SK-N-SH (cell line): Measurements from ENCODE around the gene FAM227B. TPM values are rescaled to one million over a fixed set of nuclear protein-coding genes. Genes with fewer than 3 reads are reported as not detected.

Experiments
- CTCF ChIA-PET: fragments of 300-600, 350-600 bp; formaldehyde crosslinking; extraction: SDS; loops from one replicate; lab custom pipeline; 2021; lab: Yijun Ruan, JAX
- POLR2A ChIA-PET: fragments of 350-600 bp; sonication (Branson Sonifier 250); formaldehyde crosslinking; extraction: SDS; loops from one replicate; lab custom pipeline; 2020; ENCODE audit warnings: antibody characterized with exemption, inconsistent platforms; lab: Yijun Ruan, JAX
- DNase-seq: peaks from one replicate; pipeline ENCODE4 v3.0.0; 2012
- H2AFZ ChIP-seq: fragments of 200-600 bp; sonication (generic); 2 replicates; pipeline ENCODE4 v1.8.1; 2016; ENCODE audit warnings: antibody characterized with exemption, mild to moderate bottlenecking, low read depth
- H3F3A ChIP-seq: fragments of 200-600 bp; sonication (generic); replicated peaks from 2 replicates; pipeline ENCODE3; 2016; ENCODE audit warnings: antibody characterized with exemption, mild to moderate bottlenecking; ENCODE audit not compliant: insufficient read depth
- H3K27ac ChIP-seq, 2 experiments: fragments of 200-500 bp in 1 of 2; fragments of 200-600 bp in 1 of 2; sonication (Bioruptor generic) in 1 of 2; sonication (generic), shearing (Covaris generic) in 1 of 2; 2 replicates each; pipeline versions ENCODE4 v1.5.1 to v1.6.1; 2014 to 2016; ENCODE audit warnings: low read depth in 2 of 2, inconsistent platforms in 1 of 2, low read length in 1 of 2, mild to moderate bottlenecking in 1 of 2, mixed read lengths in 1 of 2
- H3K27me3 ChIP-seq: fragments of 200-600 bp; sonication (generic), shearing (Covaris generic); 2 replicates; pipeline ENCODE4 v1.6.1; 2016; ENCODE audit warnings: mixed run types; ENCODE audit not compliant: insufficient read depth
- H3K36me3 ChIP-seq, 2 experiments: fragments of 200-500 bp in 1 of 2; fragments of 200-600 bp in 1 of 2; sonication (Bioruptor generic) in 1 of 2; sonication (generic) in 1 of 2; replicated peaks in 1 of 2; 2 replicates each; pipeline versions ENCODE3 to v1.5.1; 2014 to 2016; ENCODE audit warnings: low read length in 1 of 2, mild to moderate bottlenecking in 1 of 2; ENCODE audit not compliant: insufficient read depth in 2 of 2, control insufficient read depth in 1 of 2
- H3K4me1 ChIP-seq, 2 experiments: fragments of 200-500 bp in 1 of 2; fragments of 200-600 bp in 1 of 2; sonication (Bioruptor generic) in 1 of 2; sonication (generic), shearing (Covaris generic) in 1 of 2; 2 replicates each; pipeline versions ENCODE4 v1.5.1 to v1.6.1; 2014 to 2016; ENCODE audit warnings: low read depth in 1 of 2, low read length in 1 of 2, mixed run types in 1 of 2; ENCODE audit not compliant: insufficient read depth in 2 of 2, control insufficient read depth in 1 of 2
- H3K4me2 ChIP-seq: fragments of 200-600 bp; sonication (generic), shearing (Covaris generic); 2 replicates; pipeline ENCODE4 v1.6.1; 2017; ENCODE audit warnings: mixed run types
- H3K4me3 ChIP-seq, 2 experiments: fragments of 200-500 bp in 1 of 2; fragments of 200-600 bp in 1 of 2; sonication (Bioruptor generic) in 1 of 2; sonication (generic), shearing (Covaris generic) in 1 of 2; 2 replicates each; pipeline versions ENCODE4 v1.5.1 to v1.8.1; 2014 to 2016; ENCODE audit warnings: low read depth in 2 of 2, inconsistent platforms in 1 of 2, low read length in 1 of 2, mild to moderate bottlenecking in 1 of 2, mixed read lengths in 1 of 2, moderate library complexity in 1 of 2
- H3K79me2 ChIP-seq: fragments of 200-600 bp; sonication (generic); 2 replicates; pipeline ENCODE4 v1.8.1; 2017; ENCODE audit warnings: mild to moderate bottlenecking; ENCODE audit not compliant: insufficient read depth
- H3K9ac ChIP-seq: fragments of 200-600 bp; sonication (generic); 2 replicates; pipeline ENCODE4 v1.6.1; 2017; ENCODE audit warnings: mixed run types
- H3K9me2 ChIP-seq: fragments of 200-600 bp; sonication (generic); 2 replicates; pipeline ENCODE4 v1.6.1; 2017; ENCODE audit warnings: mixed run types
- H3K9me3 ChIP-seq: fragments of 200-600 bp; sonication (generic); 2 replicates; pipeline ENCODE4 v1.6.1; 2017; ENCODE audit warnings: mixed run types, mild to moderate bottlenecking, moderate library complexity
- H4K20me1 ChIP-seq: fragments of 200-600 bp; sonication (generic); 2 replicates; pipeline ENCODE4 v1.6.1; 2017; ENCODE audit warnings: mild to moderate bottlenecking, mixed run types; ENCODE audit not compliant: insufficient read depth
- CHD2 ChIP-seq: fragments of 150-350 bp; IDR thresholded peaks from 2 replicates; pipeline ENCODE4 v1.6.1; 2018; ENCODE audit warnings: low read length; ENCODE audit not compliant: partially characterized antibody
- ELF1 ChIP-seq: IDR thresholded peaks from 2 replicates; pipeline ENCODE4 v1.4.0; 2012
- EP300 ChIP-seq, 2 experiments: IDR thresholded peaks; 2 replicates each; pipeline versions ENCODE4 v1.4.0 to v1.6.1; 2012; ENCODE audit warnings: borderline replicate concordance in 1 of 2, low read depth in 1 of 2, low read length in 1 of 2
- FOSL2 ChIP-seq: IDR thresholded peaks from 2 replicates; pipeline ENCODE4 v1.4.0; 2012; ENCODE audit warnings: low read depth, mild to moderate bottlenecking, moderate library complexity, borderline replicate concordance
- FOXJ3 ChIP-seq: sonication (generic); formaldehyde crosslinking; IDR thresholded peaks from 2 replicates; pipeline ENCODE4 v1.5.1; 2020; ENCODE audit warnings: mild to moderate bottlenecking, missing genetic modification reagents
- FOXM1 ChIP-seq: IDR thresholded peaks from 2 replicates; pipeline ENCODE4 v1.4.0; 2012; ENCODE audit warnings: low read depth, mild to moderate bottlenecking
- GABPA ChIP-seq: IDR thresholded peaks from 2 replicates; pipeline ENCODE4 v1.4.0; 2012; ENCODE audit warnings: low read depth, mild to moderate bottlenecking
- IRF3 ChIP-seq: fragments of 150-350 bp; IDR thresholded peaks from 2 replicates; pipeline ENCODE4 v1.6.1; 2016; ENCODE audit warnings: mild to moderate bottlenecking, low read depth, low read length
- JUND ChIP-seq: IDR thresholded peaks from 2 replicates; pipeline ENCODE4 v1.4.0; 2012
- MEF2A ChIP-seq: IDR thresholded peaks from 2 replicates; pipeline ENCODE4 v1.4.0; 2012; ENCODE audit warnings: low read depth, borderline replicate concordance
- NRF1 ChIP-seq: IDR thresholded peaks from 2 replicates; pipeline ENCODE4 v1.6.1; 2012; ENCODE audit warnings: low read depth, mild to moderate bottlenecking, low read length
- POLR2AphosphoS5 ChIP-seq: IDR thresholded peaks from 2 replicates; pipeline ENCODE4 v1.6.1; 2012; ENCODE audit warnings: low read depth, low read length
- RAD21 ChIP-seq: IDR thresholded peaks from 2 replicates; pipeline ENCODE4 v1.6.1; 2012; ENCODE audit warnings: mild to moderate bottlenecking, low read length
- REST ChIP-seq: IDR thresholded peaks from 2 replicates; pipeline ENCODE4 v1.6.1; 2012; ENCODE audit warnings: mild to moderate bottlenecking, low read depth, low read length, moderate library complexity
- RFX5 ChIP-seq: IDR thresholded peaks from 2 replicates; pipeline ENCODE4 v1.6.1; 2012; ENCODE audit warnings: mild to moderate bottlenecking, improper control_type of control experiment, low read length
- RXRA ChIP-seq: IDR thresholded peaks from 2 replicates; pipeline ENCODE4 v1.4.0; 2012; ENCODE audit warnings: low read depth, mild to moderate bottlenecking, borderline replicate concordance
- TAF1 ChIP-seq: IDR thresholded peaks from 2 replicates; pipeline ENCODE4 v1.6.1; 2012; ENCODE audit warnings: low read depth, mild to moderate bottlenecking, low read length, moderate library complexity, borderline replicate concordance
- TCF12 ChIP-seq: IDR thresholded peaks from 2 replicates; pipeline ENCODE4 v1.4.0; 2012
- USF1 ChIP-seq: IDR thresholded peaks from 2 replicates; pipeline ENCODE4 v1.4.0; 2012; ENCODE audit warnings: low read depth, borderline replicate concordance
- USF2 ChIP-seq: fragments of 150-350 bp; IDR thresholded peaks from 2 replicates; pipeline ENCODE4 v1.6.1; 2017; ENCODE audit warnings: antibody characterized with exemption, low read length, low read depth, borderline replicate concordance
- ZBTB33 ChIP-seq: IDR thresholded peaks from 2 replicates; pipeline ENCODE4 v1.4.0; 2012; ENCODE audit warnings: low read depth, borderline replicate concordance
- WGBS: methylation state at CpG from one replicate; pipeline ENCODE4 v1.1.6; 2017; ENCODE audit warnings: low lambda C conversion rate; 5-methylcytosine and 5-hydroxymethylcytosine counted together
- polyA plus RNA-seq, 3 experiments: library from polyadenylated mRNA; depleted of rRNA; stranded (reverse); fragments of >200 nt; gene quantifications; 2 replicates each; pipeline ENCODE4 v1.2.3, GENCODE V29; 2012

FAM227B gene
- polyA plus RNA-seq, 1 of the 3 experiments (the other 2 are of a cell fraction) = 4.4 TPM

- H3K4me2 ChIP-seq = no peak overlapping the region
- H3K27me3 ChIP-seq = no peaks in the 10 kb centered on the region
- H3K9me2 ChIP-seq = no peaks in the 10 kb centered on the region
- H3K27ac ChIP-seq = no peak overlapping the region
- H3K79me2 ChIP-seq = 0 out of 2 replicates have a peak, but pooled peaks cover 4% of the 10 kb centered on the region
- H4K20me1 ChIP-seq = no peaks in the 10 kb centered on the region
- H3K4me3 ChIP-seq = no peak overlapping the region
- CTCF ChIA-PET = no interaction called here
- peaks cover 14 to 16% of the 10 kb centered on the region in 2 experiments for H3K36me3 ChIP-seq
- WGBS = 98% methylated on average over 3 of the region's 3 CpGs
- no peaks in the 10 kb centered on the region for H3K4me1 ChIP-seq
- DNase-seq = no peak
- POLR2A ChIA-PET = no interaction called here
- TF ChIP-seq ZBTB33 (no peak), ELF1 (no peak), IRF3 (no peak), RFX5 (no peak)
- no peak overlapping the region for H3K9ac ChIP-seq
- H3F3A ChIP-seq = no peaks in the 10 kb centered on the region
- no peak overlapping the region for H2AFZ ChIP-seq
- no peaks in the 10 kb centered on the region for H3K9me3 ChIP-seq
These were observed 319.8 kb downstream of the FAM227B start for GRCh38 chr15:49300856-49301255.

GRCh38 chr15:49297584-49297983 is 323.0 kb downstream of the FAM227B start:
- H2AFZ ChIP-seq = no peak overlapping the region
- H3K36me3 ChIP-seq = peaks cover 0 to 8% of the 10 kb centered on the region in 2 experiments
- H3K4me1 ChIP-seq = no peaks in the 10 kb centered on the region
- CTCF ChIA-PET = no interaction called here
- no peak for TF ChIP-seq FOXM1
- no peak for TF ChIP-seq RFX5
- no peak for TF ChIP-seq REST
- TF ChIP-seq NRF1 = no peak
- no peak for TF ChIP-seq EP300 (IDR thresholded peaks at IDR 0.05; ENCODE audit: borderline replicate concordance in 1 of 2, low read depth in 1 of 2, low read length in 1 of 2)
- no peak for TF ChIP-seq FOXJ3
- TF ChIP-seq RAD21 = no peak
- no peak for TF ChIP-seq TCF12
- TF ChIP-seq GABPA = no peak
- TF ChIP-seq JUND = no peak
- TF ChIP-seq MEF2A = no peak
- TF ChIP-seq ELF1 = no peak
- TF ChIP-seq USF1 = no peak
- TF ChIP-seq FOSL2 = no peak
- TF ChIP-seq CHD2 = no peak
- no peak for TF ChIP-seq USF2
- no peak for TF ChIP-seq TAF1
- no peak for TF ChIP-seq RXRA
- no peak for TF ChIP-seq POLR2AphosphoS5
- POLR2A ChIA-PET = no interaction called here
- H3K27ac ChIP-seq = no peak overlapping the region
- H3K4me3 ChIP-seq = no peak overlapping the region
- H3K9ac ChIP-seq = no peak overlapping the region
- H3K9me2 ChIP-seq = no peaks in the 10 kb centered on the region
- no peaks in the 10 kb centered on the region for H3K27me3 ChIP-seq
- H3K79me2 ChIP-seq = 0 out of 2 replicates have a peak, but pooled peaks cover 4% of the 10 kb centered on the region
- WGBS = 90% methylated on average over 1 of the region's 1 CpG
- no peaks in the 10 kb centered on the region for H3F3A ChIP-seq
- no peak overlapping the region for H3K4me2 ChIP-seq
- DNase-seq = no peak
- no peaks in the 10 kb centered on the region for H4K20me1 ChIP-seq
- no peaks in the 10 kb centered on the region for H3K9me3 ChIP-seq
